ENCODE data around the gene NUP54. TPM values are rescaled to one million over a fixed set of nuclear protein-coding genes. Genes with fewer than 3 reads are reported as not detected.

The NUP54 gene
- total and polyA plus RNA-seq, 4 donors: 19.8 to 57.6 (median 28.3) TPM

DNA sequence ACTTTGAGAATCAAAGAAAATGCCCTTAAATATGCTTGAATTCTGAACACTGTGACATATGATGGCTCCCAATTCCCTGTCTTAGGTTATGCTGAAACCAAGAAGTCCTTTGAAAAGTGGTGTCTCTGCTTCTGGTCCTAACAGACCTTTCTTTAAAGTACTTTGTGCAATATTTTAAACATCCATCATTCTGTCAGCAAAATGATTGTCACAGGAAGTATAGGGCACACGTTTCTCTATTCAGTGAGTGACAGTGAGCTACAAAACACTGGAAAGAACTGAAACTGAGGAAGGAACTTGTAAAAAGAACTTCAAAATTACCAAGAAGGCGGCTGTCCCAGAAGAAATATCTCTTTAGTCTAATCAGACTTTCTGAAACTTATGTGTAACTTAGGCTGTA lies 12.2 kb upstream of the NUP54 start:
- no peak for ATAC-seq (ENCODE audit: insufficient read depth, low FRiP score)
- H3K4me1 ChIP-seq (ENCODE audit: control insufficient read depth in 5 of 5, insufficient read depth in 5 of 5, low read length in 5 of 5): peaks cover 0 to 2% (median 0%) of the 10 kb centered on the region in 5 donors

GRCh38 chr4:76156635-76157034 lies 8.4 kb upstream of the NUP54 start:
- Histone ChIP-seq H3K27me3 (ENCODE audit: control insufficient read depth in 3 of 3, insufficient read depth in 3 of 3, low read length in 2 of 3) (no peaks in the 10 kb centered on the region), H3K4me3 (no peak overlapping the region), H3K27ac (ENCODE audit: low read depth in 1 of 2, low read length in 1 of 2) (no peak overlapping the region), H3K36me3 (ENCODE audit: control insufficient read depth in 4 of 4, insufficient read depth in 4 of 4, low read length in 4 of 4) (peaks cover 4 to 12% (median 10%) of the 10 kb centered on the region in 4 donors), H3K9ac (ENCODE audit: insufficient read depth in 1 of 2, low read length in 2 of 2) (no peak overlapping the region), H3K9me3 (ENCODE audit: control insufficient read depth in 4 of 4, insufficient read depth in 3 of 4, low read length in 3 of 4) (no peaks in the 10 kb centered on the region), H3K4me1 (ENCODE audit: control insufficient read depth in 5 of 5, insufficient read depth in 5 of 5, low read length in 5 of 5) (peaks cover 0 to 2% (median 0%) of the 10 kb centered on the region in 5 donors)
- no peak for TF ChIP-seq CTCF (IDR thresholded peaks at IDR 0.05; ENCODE audit: control extremely low read depth, extremely low read depth)
- WGBS, 2 donors: 8 to 12% methylated on average over 2 of the region's 2 CpGs
- DNase-seq (peak in 1 of 3 donors; percentile 23), ATAC-seq (ENCODE audit: insufficient read depth, low FRiP score) (no peak)

More for the DNA sequence above, 12.2 kb upstream of the NUP54 start:
- WGBS, 2 donors: 9 to 49% methylated on average over 2 of the region's 2 CpGs
- no peak for TF ChIP-seq CTCF (IDR thresholded peaks at IDR 0.05; ENCODE audit: control extremely low read depth, extremely low read depth)
- Histone ChIP-seq H3K4me3 (no peak overlapping the region), H3K36me3 (ENCODE audit: control insufficient read depth in 4 of 4, insufficient read depth in 4 of 4, low read length in 4 of 4) (peaks cover 15 to 32% (median 26%) of the 10 kb centered on the region in 4 donors), H3K9me3 (ENCODE audit: control insufficient read depth in 4 of 4, insufficient read depth in 3 of 4, low read length in 3 of 4) (no peaks in the 10 kb centered on the region), H3K9ac (ENCODE audit: insufficient read depth in 1 of 2, low read length in 2 of 2) (no peak overlapping the region), H3K27me3 (ENCODE audit: control insufficient read depth in 3 of 3, insufficient read depth in 3 of 3, low read length in 2 of 3) (no peaks in the 10 kb centered on the region), H3K27ac (ENCODE audit: low read depth in 1 of 2, low read length in 1 of 2) (no peak overlapping the region)
- DNase-seq: no peak

GRCh38 chr4:76155979-76156378 lies 7.8 kb upstream of the NUP54 start:
- no peaks in the 10 kb centered on the region for H3K9me3 ChIP-seq (ENCODE audit: control insufficient read depth in 4 of 4, insufficient read depth in 3 of 4, low read length in 3 of 4)
- H3K36me3 ChIP-seq (ENCODE audit: control insufficient read depth in 4 of 4, insufficient read depth in 4 of 4, low read length in 4 of 4): peaks cover 1 to 7% (median 4%) of the 10 kb centered on the region in 4 donors
- no peak overlapping the region for H3K27ac ChIP-seq (ENCODE audit: low read depth in 1 of 2, low read length in 1 of 2)
- TF ChIP-seq CTCF (IDR thresholded peaks at IDR 0.05; ENCODE audit: control extremely low read depth, extremely low read depth): no peak
- DNase-seq: no peak
- H3K9ac ChIP-seq (ENCODE audit: insufficient read depth in 1 of 2, low read length in 2 of 2): no peak overlapping the region
- no peaks in the 10 kb centered on the region for H3K27me3 ChIP-seq (ENCODE audit: control insufficient read depth in 3 of 3, insufficient read depth in 3 of 3, low read length in 2 of 3)
- 84 to 92% methylated on average over 3 of the region's 3 CpGs for WGBS, 2 donors
- H3K4me3 ChIP-seq: no peak overlapping the region
- ATAC-seq (ENCODE audit: insufficient read depth, low FRiP score): no peak
- peaks cover 0 to 2% (median 0%) of the 10 kb centered on the region in 5 donors for H3K4me1 ChIP-seq (ENCODE audit: control insufficient read depth in 5 of 5, insufficient read depth in 5 of 5, low read length in 5 of 5)

DNA sequence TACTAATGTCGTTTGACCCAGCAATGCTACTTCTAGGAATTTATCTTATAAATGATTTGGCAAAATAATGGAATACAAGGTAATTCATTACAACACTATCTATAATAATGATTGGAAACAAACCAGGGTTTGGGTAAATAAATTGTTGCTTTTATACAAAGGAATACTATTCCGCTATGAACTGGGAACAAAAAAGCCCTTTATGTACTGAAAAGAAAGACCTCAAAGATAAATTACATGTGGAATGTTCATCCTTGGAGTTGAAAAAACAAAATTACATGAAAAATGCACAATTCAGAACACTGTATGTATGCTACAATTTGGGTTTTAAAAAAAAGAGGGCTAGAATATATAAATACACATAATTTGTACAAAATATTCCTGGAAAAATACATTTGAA lies 5.2 kb upstream of the NUP54 start:
- DNase-seq (no peak), ATAC-seq (ENCODE audit: insufficient read depth, low FRiP score) (no peak)
- TF ChIP-seq CTCF (IDR thresholded peaks at IDR 0.05; ENCODE audit: control extremely low read depth, extremely low read depth): no peak
- Histone ChIP-seq H3K9ac (ENCODE audit: insufficient read depth in 1 of 2, low read length in 2 of 2) (no peak overlapping the region), H3K4me1 (ENCODE audit: control insufficient read depth in 5 of 5, insufficient read depth in 5 of 5, low read length in 5 of 5) (peaks cover 0 to 9% (median 3%) of the 10 kb centered on the region in 5 donors), H3K27me3 (ENCODE audit: control insufficient read depth in 3 of 3, insufficient read depth in 3 of 3, low read length in 2 of 3) (no peaks in the 10 kb centered on the region), H3K4me3 (no peak overlapping the region), H3K27ac (ENCODE audit: low read depth in 1 of 2, low read length in 1 of 2) (no peak overlapping the region), H3K9me3 (ENCODE audit: control insufficient read depth in 4 of 4, insufficient read depth in 3 of 4, low read length in 3 of 4) (no peaks in the 10 kb centered on the region), H3K36me3 (ENCODE audit: control insufficient read depth in 4 of 4, insufficient read depth in 4 of 4, low read length in 4 of 4) (no peaks in the 10 kb centered on the region)
- 90 to 92% methylated on average over 2 of the region's 2 CpGs for WGBS, 2 donors
